Stimulated activated CD4-positive, alpha-beta T cell treated with anti-CD3 and anti-CD28 coated beads, Interleukin-2, amount 100 ng/mL, for 24 hours (primary cell): ENCODE results near the gene ESD.
A peak's percentile ranks its signal among the peaks of the same experiment; 100 is the strongest.
"Not testable (repeated sequence)": the region's sequence is repeated elsewhere in the genome, so short reads cannot be mapped to it uniquely, and the experiment has no call there.

Experiments
- DNase-seq, 2 donors: peaks; one replicate each; pipeline ENCODE4 v3.0.0-alpha.2; 2020

Gene ESD

DNA sequence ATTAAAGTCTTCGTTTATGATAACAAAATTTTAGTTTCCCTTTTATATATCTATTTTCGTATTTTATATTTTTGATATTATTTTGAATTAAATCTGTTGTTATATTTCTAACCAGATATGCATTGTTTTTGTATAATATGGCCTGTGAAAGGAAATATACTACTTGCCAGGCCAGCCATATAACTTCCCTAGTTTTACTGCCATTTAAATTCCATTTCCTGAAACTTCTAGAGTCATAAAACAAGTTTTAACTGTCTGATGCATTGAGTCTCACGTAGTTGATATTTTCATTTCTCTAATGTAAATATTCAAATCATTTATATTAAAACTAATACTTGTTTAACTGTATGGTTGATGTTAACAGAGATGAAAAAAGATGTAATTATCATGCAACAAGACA lies 13.5 kb downstream of the ESD start:
- DNase-seq, result no peak

DNA sequence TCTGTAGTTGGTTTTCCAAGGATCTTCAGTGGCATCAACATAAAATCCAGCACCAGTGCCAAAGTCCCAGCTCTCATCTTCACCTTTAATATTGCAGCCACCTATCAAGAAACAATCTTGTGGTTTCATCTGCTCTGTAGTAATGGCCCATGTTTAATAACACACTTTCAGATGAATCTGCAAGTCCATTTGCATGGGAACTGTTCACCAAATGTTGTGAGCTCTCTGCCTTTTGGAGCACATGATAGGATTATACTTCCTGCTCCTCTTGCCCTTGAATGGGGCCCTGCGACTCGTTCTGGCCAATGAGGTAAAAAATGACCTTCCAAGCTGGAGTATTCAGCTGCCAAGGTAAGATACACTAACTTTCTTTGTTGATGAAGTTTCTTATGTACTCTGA lies 14.3 kb downstream of the ESD start:
- DNase-seq, result no peak

DNA sequence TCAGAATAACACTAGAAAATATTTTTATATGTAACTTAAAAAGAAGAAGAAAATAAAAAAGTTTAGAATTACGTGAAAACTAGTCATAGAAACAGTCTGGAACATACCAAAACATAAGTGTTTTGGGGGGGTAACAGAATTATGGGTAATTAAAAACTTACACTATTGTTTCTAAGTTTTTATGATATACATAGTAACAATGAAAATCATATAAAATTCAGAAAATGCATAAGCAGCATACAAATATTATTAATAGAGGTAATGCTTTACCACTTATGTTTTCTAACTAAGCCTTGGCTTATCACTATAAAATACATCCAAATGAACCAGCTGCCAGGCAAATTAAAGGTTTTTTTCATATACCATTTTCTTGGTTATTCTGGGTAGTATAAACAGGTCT lies 14.9 kb downstream of the ESD start:
- no peak for DNase-seq

DNA sequence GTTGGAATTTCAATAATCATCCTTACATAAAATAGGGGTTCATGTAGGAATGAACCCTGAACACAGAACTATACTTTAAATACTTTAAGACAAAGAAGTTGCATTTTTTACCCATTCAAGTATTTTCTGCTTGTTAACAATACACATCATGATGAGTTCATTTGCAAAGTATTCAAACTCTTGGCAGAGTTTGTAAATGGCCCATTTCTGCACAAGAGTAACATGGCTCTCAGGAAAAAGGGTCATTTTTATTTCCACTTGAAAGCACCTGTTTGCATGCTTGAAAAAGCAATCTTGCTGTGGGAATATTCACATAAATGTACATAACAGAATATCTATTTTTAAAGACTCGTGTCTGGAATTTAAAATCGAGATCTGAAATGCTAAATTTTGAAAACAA lies 18.1 kb downstream of the ESD start:
- DNase-seq, result no peak

DNA sequence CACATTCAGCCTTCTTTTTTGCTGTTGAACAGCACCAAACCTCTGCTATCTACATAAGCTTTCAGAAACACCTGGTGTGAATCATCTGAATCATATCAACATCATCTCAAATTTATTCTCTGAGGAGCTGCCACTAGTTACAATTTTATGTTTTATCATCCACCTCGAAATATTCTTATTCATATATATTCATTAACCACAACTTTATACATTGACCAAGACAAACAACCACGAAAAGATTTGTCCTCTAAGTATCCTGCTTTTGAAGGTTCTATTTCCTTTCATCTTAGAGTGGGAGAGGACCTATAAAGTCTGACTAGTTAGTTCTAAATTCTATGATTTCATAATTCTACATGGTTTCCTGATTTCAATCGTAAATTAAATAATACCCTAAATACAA lies 18.9 kb downstream of the ESD start:
- DNase-seq, result no peak

DNA sequence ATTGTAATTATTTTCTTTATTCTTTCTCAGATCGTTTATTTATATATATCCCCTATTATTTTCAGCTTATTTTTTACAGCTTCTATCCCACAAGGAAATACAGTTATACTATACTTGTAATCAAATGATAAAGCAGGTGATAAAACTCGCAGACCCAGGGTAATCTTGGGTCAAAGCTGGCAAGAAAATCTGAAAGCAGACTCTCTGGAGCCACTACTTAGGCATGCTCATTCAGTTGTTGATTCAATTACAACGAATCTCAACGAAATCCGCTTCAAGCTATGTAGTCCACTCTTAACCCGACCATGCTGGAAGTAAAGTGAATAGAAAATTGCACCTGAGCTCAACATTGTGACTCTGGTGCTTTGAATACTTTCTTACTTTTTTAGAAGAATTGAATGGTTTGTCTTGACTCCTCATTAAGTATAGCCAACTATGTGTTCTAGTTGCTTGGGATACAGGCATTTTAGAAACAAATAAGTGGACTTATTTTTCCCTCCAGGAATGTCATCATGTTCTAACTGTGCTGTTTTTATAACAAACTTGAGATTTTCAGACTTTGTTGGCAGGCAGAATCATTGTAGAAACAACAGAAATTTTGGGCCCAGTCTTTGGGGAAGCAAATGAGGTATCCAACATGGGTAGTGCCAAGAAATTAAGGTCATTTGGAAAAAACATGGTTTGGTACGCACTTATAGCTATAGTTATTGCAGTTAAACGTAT lies 21.4 kb downstream of the ESD start:
- no peak for DNase-seq

DNA sequence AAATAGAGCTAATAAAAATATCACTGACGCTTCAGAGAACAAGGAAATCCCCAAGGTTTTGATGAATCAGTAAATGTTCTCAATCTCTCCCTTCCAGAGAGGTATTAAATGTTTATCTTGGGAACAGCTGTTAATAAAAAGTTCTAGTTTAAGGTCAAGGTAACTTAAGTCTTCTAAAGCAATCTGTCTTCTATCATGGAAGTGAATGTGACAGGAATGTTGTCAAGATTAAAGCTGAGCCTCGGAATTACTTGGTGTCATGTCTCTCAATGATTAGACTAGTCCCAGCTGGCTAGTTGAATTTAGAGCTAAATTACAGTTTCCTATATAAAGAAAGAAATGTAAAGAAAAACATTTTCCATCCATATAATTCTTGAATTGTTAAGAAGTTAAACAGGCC lies 23.4 kb downstream of the ESD start:
- no peak for DNase-seq

DNA sequence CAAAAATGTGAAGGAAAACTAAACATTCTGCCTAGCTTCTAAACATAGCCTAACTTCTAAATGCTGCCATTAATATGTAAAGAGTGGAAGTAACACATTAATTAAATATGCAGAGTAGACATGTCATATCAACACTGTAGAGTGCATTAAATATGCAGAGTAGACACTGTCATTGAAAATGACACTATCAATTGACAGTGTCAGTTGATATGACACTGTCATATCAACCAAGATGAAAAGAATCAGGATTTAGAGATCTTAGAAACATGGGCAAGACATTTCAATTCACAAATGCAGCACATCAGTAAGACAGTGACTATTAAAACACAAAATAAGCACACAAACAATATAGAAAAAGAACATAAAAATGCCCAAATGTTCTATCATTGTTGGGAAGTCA lies 25.3 kb downstream of the ESD start:
- no peak for DNase-seq

DNA sequence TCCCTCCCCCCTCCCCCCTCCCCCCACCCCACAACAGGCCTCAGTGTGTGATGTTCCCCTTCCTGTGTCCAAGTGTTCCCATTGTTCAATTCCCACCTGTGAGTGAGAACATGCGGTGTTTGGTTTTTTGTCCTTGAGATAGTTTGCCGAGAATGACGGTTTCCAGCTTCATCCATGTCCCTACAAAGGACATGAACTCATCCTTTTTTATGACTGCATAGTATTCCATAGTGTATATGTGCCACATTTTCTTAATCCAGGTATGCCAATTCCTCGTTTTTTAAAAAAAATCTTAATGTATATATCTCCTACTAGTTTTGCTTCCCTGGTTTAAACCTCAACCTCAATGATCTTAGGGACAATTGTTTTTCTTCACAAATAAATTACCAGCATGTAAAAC lies 27.0 kb downstream of the ESD start:
- not testable (repeated sequence) for DNase-seq

DNA sequence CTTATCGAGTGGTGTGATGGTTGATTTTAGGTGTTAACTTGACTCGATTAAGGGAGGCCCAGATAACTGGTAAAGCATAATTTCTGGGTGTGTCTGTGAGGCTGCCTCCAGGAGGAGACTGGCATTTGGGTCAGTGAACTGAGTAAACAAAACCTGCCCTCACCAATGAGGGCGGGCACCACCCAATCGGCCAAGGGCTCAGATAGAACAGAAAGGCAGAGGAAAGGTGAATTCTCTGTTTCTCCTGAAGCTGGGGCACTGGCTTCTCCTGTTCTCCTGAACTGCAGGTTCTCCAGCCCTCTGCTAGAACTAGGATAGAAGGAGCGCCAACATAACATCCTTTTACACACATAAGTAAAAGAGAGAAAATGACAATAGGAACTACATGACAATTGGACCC lies 35.1 kb downstream of the ESD start:
- DNase-seq, result no peak

DNA sequence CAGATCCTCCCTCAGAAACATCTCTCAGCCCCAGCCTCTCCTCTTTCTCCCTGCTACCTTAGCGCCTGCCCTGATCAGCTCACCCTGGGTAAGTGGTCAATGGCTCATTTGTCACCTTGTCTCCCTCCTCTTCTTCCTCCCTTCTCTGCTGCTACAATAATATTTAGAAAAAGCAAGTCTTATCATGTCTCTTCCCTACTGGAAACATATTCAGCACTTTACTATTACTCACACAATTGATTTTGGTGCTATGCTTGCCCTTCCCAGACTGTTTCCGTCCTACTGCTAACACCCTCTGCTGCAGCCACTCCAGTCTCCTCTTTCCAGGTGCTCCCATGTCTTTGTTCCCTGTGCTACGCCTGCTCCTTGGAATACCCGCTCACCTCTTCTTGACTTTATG lies 35.8 kb downstream of the ESD start:
- DNase-seq, result no peak

DNA sequence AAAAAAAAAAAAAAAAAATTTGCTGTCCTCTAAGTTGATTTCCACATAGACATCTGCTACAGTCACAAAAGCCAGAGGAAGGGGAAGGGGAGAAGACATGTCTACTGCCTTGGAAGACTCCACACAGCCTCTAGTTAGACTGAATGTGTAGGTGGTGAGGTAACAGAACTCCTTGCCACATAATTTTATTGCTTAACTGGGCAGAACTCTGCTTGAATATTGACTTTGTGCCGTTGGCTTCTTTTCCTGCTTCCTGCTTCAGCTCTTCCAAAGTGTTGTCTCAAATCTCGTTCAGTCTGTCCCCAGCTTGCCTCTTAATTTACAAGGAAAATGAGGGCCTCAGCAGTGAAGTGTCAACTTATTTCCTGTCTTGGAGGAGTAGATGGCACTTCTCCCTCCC lies 37.1 kb downstream of the ESD start:
- DNase-seq, result no peak

DNA sequence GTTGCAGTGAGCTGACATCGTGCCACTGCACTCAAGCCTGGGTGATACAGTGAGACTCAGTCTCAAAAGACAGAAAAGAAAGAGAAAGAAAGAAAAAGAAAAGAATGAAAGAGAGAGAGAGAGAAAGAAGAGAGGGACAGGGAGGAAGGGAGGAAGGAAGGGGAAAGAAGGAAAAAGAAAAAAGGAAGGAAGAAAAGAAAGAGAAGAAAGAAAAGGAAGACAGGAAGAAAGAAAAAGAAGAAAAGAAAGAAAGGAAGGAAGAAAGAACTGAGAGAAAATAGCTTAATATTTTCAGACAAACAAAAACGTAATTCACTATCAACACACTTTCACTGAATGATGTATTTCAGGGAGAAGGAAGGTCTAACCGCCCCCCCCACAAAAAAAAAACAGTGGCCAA lies 39.3 kb downstream of the ESD start:
- DNase-seq, result no peak

DNA sequence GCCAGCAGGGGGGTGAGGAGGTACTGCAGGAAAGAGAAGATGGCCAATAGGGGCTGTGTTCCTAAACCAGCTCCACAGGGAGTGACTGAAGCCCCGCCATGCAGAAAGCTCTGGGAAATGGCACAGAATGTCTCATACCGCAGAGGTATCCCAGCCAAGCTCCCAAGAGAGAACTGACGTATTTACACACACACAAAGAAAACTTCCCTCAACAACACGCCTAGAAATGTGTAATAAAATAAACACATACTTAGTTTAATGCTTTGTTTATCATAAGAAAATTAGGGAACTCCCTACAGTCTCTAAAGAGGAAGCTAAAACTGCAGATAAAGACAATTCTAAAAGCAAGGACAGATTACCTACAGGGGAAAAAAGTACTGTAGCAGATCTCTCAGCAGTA lies 40.0 kb downstream of the ESD start:
- no peak for DNase-seq

DNA sequence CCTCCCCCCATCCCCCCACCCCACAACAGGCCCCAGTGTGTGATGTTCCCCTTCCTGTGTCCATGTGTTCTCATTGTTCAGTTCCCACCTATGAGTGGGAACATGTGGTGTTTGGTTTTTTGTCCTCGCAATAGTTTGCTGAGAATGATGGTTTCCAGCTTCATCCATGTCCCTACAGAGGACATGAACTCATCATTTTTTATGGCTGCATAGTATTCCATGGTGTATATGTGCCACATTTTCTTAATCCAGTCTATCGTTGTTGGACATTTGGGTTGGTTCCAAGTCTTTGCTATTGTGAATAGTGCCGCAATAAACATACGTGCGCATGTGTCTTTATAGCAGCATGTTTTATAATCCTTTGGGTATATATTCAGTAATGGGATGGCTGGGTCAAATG lies 41.5 kb downstream of the ESD start:
- DNase-seq, result not testable (repeated sequence)

DNA sequence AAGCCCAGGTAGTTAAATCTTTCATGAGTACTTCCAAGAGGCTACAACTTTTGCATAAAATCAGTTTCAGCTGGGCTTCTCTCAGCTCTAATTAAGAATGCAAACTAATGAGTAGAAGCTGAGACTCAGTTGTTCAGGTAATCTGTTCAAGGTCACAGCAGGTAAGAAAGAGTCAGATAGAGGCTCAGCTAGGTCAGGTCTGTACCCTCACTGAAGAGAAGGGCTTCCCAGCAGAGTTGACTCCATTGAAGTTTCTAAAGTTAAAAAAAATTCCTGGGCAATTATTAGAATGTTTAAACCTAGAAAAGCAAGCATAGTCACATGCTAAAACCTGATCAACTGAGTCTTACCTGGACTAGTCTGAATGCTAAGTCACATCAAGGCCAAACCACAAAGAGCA lies 42.1 kb downstream of the ESD start:
- DNase-seq, result no peak

DNA sequence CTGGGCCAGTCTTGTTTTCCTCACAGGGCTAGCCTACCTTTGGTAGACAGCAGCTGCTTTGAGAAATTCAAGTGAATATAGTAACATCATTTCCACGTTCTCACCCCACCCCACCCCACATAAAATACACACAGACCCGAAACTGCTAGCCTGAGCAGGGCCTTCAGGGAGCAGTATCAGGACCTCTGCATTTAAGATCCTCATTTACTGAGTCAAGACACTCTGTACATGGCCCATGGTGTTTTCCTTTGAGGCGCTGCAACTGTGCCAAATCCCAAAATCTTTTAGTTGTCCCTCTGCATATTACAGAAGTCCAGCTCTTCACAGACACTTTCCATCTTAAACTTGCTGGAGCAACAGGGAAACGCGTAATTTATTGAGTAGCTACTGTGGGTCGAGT lies 43.0 kb downstream of the ESD start:
- DNase-seq, result no peak

DNA sequence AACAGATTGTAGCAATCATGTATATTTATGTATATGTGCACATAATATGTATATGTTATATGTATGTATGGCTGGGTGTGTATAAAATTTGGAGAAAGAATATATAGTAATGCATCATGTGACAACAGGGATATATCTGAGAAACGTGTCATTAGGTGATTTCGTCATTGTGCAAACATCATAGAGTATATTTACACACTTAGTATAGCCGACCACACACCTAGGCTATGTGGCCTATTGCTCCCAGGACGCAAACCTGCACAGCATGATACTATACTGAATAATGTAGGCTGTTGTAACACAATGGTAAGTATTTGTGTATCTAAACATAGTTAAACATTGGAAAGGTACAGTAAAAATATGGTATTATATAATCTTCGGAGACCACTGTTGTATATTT lies 43.8 kb downstream of the ESD start:
- DNase-seq, result no peak

DNA sequence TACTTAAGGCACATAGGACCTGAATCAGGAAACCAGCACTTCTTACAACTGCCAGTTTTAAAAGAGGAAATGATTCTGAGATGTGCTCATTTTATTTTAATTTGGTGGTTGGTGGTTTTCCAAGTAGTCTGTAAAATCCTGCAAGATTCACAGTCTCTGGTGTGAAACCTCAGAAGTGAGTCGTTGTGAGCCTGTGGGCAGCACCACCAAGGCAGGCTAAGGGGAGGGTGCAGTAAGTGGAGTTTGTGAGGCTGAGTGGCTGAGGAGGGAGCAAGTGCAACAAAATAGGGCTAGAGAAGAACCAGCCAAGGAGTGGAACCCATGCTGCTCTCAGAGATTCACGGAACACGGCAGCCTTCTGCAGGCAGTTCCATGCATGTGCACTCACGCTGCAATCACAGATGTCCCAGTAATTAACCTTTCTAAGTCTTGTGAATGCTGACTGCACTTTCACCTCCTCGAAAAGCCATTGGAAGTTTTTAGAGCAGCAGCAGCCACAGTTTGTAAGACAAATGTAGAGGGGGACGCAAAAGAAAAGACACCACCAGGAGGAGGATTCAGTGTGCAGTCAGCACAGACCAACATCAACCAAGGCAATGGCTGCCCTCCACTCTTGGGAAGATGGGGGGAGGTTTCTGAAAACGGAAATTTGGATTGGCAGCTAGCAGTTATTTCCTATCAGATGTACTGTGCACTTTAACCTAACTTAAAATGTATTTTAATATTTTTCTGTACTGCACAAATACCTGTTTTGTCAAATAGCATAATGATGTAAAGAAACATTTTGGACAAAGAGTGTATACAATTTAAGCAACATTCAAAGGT lies 44.9 kb downstream of the ESD start:
- peak; percentile 43 to 53 for DNase-seq

DNA sequence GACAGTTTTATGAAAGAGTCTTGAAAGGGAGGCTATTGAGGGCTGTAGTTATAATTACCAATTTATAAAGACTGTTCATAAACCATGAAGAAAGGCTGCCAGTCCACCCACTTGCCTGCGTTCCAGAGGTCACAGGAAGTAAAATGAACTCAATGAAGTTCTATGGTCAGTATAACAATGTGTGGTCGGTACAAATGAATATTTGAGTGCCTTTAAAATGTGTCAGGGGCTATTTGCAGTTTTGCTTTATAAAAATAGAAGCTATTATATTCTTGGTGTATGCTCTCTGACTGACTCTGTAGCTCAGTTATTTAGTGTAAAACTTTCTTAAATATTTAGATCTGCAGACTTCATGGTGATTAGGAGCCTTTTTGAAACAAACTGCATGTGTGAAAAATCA lies 47.0 kb downstream of the ESD start:
- no peak for DNase-seq

DNA sequence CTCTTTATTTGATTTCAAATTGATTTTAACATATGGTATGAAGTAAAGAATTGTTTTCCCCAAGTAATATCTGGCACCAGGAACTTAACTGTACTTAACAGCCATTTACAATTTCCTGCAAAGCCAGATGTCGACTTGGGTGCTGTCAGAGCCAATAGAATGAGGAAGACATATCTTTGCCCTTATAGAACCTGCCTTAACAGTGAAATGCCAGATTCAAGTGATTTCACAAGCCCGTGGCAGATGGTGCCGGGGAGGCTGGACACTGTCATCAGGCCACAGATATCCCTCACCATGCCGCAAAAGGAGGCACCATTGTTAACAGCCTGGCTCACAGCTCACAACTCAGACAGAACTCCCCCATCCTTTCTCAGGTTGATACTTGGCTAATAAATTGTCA lies 48.7 kb downstream of the ESD start:
- DNase-seq, result no peak

DNA sequence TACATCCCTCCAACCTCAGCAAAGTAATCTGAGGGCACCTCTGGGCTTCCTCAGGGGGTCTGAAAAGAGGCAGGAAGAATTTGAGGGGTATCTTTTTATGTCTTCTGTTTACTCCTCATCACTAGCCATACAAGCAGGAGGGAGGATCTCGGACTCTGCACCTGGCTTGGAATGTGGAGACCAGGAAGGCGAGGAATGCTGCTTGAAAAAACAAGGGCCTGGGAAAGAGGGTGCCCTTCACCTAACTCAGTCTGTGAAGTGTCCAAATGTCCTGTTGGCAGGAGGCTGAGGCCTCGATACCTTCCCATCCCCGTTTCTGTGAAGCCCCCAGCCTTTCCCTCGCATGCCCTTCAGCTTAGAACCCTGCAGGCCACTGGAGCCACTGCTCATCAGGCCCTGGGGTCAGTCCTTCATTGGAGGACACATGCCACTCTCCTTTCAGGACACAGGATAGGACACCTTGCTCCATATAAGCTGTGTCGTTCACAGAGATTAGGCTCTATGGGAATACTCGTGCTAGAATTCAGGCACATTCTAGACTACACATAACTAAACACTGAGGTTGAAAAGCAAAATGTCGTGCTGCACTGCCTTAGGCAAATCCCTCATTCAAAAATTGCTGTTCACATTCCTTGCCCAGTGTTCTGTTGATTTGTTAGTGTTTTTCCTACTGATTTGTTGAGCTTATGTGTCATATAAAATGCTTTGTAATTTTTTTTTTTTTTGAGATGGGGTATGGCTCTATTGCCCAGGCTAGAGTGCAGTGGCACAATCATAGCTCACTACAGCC lies 49.7 kb downstream of the ESD start:
- DNase-seq, result no peak

DNA sequence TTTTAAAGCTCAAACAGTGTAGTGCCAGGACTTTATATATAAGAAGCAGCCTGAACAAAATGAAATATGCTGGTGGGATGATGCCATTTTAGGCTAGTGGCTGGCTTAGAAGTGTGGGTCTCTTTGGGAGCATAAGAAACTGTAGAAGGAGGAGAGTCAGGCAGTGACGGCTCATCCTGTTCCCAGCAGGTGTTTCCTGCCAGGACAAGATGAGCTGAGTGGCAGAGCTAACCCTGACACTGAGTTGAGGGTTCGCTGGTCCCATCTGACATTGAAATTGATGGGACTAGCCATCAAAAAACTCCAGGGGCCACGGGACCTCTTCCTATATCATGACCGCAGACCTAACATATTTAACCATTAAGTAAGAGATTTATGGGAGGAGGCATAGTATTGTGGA lies 51.3 kb downstream of the ESD start:
- no peak for DNase-seq

DNA sequence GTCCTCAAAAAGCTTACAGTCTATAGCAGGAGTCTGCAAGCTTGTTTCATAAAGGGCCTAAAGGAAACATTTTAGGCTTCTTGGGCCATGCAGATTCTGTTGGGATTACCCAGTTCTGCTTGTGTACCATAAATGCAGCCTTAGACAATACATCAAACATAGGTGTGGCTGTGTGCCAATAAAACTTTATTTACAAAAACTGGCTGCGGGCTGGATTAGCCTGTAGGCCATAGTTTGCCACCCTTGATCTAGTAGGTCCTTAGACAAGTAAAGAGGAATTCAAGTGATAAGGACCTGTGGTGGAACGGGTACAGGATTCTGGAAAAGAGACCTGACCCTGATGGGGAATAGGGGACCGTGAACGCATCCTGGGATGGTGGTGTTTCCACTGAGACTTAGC lies 51.9 kb downstream of the ESD start:
- DNase-seq, result no peak
